ENCODE results near the gene AAK1. TPM values are rescaled to one million over a fixed set of nuclear protein-coding genes. Genes with fewer than 3 reads are reported as not detected.

The AAK1 gene
- total RNA-seq, 1 donor from 2014 or later, result 45.5 TPM

GRCh38 chr2:69518841-69519240 is 124.7 kb downstream of the AAK1 start:
- Mint-ChIP-seq H3K27me3 (no peaks in the 10 kb centered on the region), H3K27ac (no peak overlapping the region), H3K4me3 (no peak overlapping the region), H3K9me3 (no peaks in the 10 kb centered on the region), H3K4me1 (ENCODE audit: unreplicated experiment) (peaks cover 10% of the 10 kb centered on the region), H3K36me3 (peaks cover 43% of the 10 kb centered on the region)
- no peak for TF ChIP-seq CTCF (conservative IDR thresholded peaks at IDR 0.05)
- DNase-seq (ENCODE audit: extremely low spot score, unreplicated experiment), result no peak

DNA sequence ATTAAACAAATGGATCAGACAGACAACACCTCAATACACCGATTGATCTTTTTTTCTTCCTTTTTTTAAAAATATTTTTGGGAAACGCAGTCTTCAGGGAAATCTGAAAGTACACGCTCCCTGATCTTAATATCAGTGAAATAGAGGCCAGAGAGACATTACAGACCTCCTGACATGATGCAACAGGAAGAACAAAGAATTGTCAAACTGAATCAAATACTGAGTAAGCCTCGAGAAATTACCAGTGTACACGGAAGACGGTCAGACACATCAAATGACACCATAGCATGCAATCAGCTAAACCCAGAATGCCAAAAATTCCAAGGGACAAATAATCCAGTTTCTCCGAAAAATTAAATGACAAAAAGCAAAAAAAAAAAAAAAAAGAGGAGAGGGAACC is 126.1 kb downstream of the AAK1 start:
- no peaks in the 10 kb centered on the region for H3K9me3 Mint-ChIP-seq
- TF ChIP-seq CTCF (conservative IDR thresholded peaks at IDR 0.05), result no peak
- DNase-seq (ENCODE audit: extremely low spot score, unreplicated experiment), result no peak
- H3K36me3 Mint-ChIP-seq, result peaks cover 47% of the 10 kb centered on the region
- H3K27ac Mint-ChIP-seq, result no peak overlapping the region
- H3K4me1 Mint-ChIP-seq (ENCODE audit: unreplicated experiment), result peaks cover 10% of the 10 kb centered on the region
- no peak overlapping the region for H3K4me3 Mint-ChIP-seq
- H3K27me3 Mint-ChIP-seq, result no peaks in the 10 kb centered on the region

DNA sequence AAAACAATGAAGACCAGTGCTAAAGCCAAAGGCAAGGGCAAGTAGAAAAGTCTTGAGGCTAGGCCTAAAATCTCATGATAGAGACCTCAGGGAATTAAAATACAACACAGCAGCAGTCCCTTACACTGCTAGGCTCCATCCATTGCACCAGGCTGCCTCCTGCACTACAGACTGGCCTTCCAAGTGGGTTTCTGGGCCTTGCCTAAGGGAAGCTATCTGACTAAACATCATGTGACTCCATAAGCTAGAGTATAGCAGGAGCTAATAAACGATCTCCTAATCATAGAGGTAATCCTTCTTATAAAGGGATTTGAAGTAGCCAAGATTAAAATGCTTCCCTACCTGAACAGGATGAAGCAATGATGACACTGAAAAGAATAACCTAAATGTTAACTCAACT is 128.7 kb downstream of the AAK1 start:
- Mint-ChIP-seq H3K27ac (peak overlapping the region; percentile 55), H3K36me3 (peaks cover 56% of the 10 kb centered on the region), H3K27me3 (no peaks in the 10 kb centered on the region), H3K4me1 (ENCODE audit: unreplicated experiment) (peaks cover 10% of the 10 kb centered on the region), H3K9me3 (peaks cover 5% of the 10 kb centered on the region), H3K4me3 (no peak overlapping the region)
- no peak for TF ChIP-seq CTCF (conservative IDR thresholded peaks at IDR 0.05)
- DNase-seq (ENCODE audit: extremely low spot score, unreplicated experiment), result no peak

DNA sequence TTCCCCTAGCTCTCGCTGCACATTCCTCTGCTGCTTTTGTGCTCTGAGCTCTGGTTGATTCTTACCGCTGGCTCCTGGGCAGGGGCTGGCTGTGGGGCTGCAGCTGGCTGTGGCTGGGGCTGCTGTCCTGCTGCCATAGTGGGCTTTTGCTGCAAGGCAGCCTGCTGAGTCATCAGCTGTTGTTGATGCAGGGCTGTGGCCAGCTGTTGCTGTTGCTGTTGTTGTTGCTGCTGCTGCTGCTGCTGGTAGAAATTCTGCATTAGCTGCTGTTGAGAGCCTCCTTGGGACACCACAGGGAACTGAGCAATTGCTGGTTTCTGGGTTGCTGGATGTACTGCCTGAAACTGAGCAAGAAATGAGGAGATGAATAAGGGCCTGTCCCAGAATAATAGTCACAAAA is 129.1 kb downstream of the AAK1 start:
- no peak for TF ChIP-seq CTCF (conservative IDR thresholded peaks at IDR 0.05)
- Mint-ChIP-seq H3K4me1 (ENCODE audit: unreplicated experiment) (peaks cover 10% of the 10 kb centered on the region), H3K9me3 (peaks cover 5% of the 10 kb centered on the region), H3K27me3 (no peaks in the 10 kb centered on the region), H3K36me3 (peaks cover 55% of the 10 kb centered on the region), H3K4me3 (no peak overlapping the region), H3K27ac (peak overlapping the region; percentile 55)
- DNase-seq (ENCODE audit: extremely low spot score, unreplicated experiment), result no peak

- TF ChIP-seq CTCF (conservative IDR thresholded peaks at IDR 0.05), result no peak
- Mint-ChIP-seq H3K36me3 (peaks cover 59% of the 10 kb centered on the region), H3K4me3 (no peak overlapping the region)
Observed at GRCh38 chr2:69512446-69512845, 131.1 kb downstream of the AAK1 start.

DNA sequence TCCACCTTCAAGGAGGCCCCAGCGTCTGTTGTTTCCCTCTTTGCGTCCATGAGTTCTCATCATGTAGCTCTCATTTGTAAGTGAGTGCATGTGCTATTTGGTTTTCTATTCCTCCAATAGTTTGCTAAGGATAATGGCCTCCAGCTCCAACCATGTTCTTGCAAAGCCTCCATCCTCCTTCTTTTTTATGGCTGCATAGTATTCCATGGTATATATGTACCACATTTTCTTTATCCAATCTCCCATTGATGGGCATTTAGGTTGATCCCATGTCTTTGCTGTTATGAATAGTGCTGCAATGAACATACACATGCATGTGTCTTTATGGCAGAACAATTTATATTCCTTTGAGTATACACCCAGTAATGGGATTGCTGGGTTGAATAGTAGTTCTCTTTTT is 133.3 kb downstream of the AAK1 start:
- DNase-seq (ENCODE audit: extremely low spot score, unreplicated experiment), result no peak
- H3K4me1 Mint-ChIP-seq (ENCODE audit: unreplicated experiment), result peaks cover 10% of the 10 kb centered on the region
- no peaks in the 10 kb centered on the region for H3K27me3 Mint-ChIP-seq
- H3K27ac Mint-ChIP-seq, result no peak overlapping the region
- no peak overlapping the region for H3K4me3 Mint-ChIP-seq
- TF ChIP-seq CTCF (conservative IDR thresholded peaks at IDR 0.05), result no peak
- H3K36me3 Mint-ChIP-seq, result peaks cover 63% of the 10 kb centered on the region
- H3K9me3 Mint-ChIP-seq, result peaks cover 5% of the 10 kb centered on the region

More at GRCh38 chr2:69512446-69512845, 131.1 kb downstream of the AAK1 start:
- Mint-ChIP-seq H3K4me1 (ENCODE audit: unreplicated experiment) (peaks cover 10% of the 10 kb centered on the region), H3K27me3 (no peaks in the 10 kb centered on the region), H3K27ac (no peak overlapping the region), H3K9me3 (peaks cover 5% of the 10 kb centered on the region)
- DNase-seq (ENCODE audit: extremely low spot score, unreplicated experiment), result no peak
